Measurements from ENCODE around the gene LRRC7.

Gene LRRC7

GRCh38 chr1:70090141-70090540, 522.4 kb downstream of the LRRC7 start:
- DNase-seq (ENCODE audit: low spot score) = no peak
- H4K8ac ChIP-seq (ENCODE audit: low read depth, low read length) = no peak overlapping the region
- H3K18ac ChIP-seq (ENCODE audit: low read length) = no peak overlapping the region
- no peaks in the 10 kb centered on the region for H3K4me1 ChIP-seq (ENCODE audit: control insufficient read depth in 2 of 2, insufficient read depth in 1 of 2, low read depth in 1 of 2, low read length in 2 of 2)
- no peaks in the 10 kb centered on the region for H3K36me3 ChIP-seq (replicated peaks in 1 of 2; ENCODE audit: control insufficient read depth in 2 of 2, insufficient read depth in 2 of 2, low read length in 2 of 2)
- H4K91ac ChIP-seq (ENCODE audit: low read depth, low read length, poor library complexity) = no peak overlapping the region
- H3K79me1 ChIP-seq (ENCODE audit: low read depth, low read length) = no peaks in the 10 kb centered on the region
- H2BK5ac ChIP-seq (ENCODE audit: low read length) = no peak overlapping the region
- no peaks in the 10 kb centered on the region for H3K27me3 ChIP-seq (ENCODE audit: control insufficient read depth in 3 of 3, insufficient read depth in 3 of 3, low read depth in 1 of 3, low read length in 3 of 3)
- H3K23ac ChIP-seq (ENCODE audit: low read depth, low read length, poor library complexity) = no peak overlapping the region
- no peak overlapping the region for H3K9ac ChIP-seq (ENCODE audit: low read depth, low read length, poor library complexity)
- H3K27ac ChIP-seq (replicated peaks; ENCODE audit: low read length) = no peak overlapping the region
- no peaks in the 10 kb centered on the region for H3K9me3 ChIP-seq (replicated peaks in 1 of 2; ENCODE audit: control insufficient read depth in 2 of 2, insufficient read depth in 1 of 2, low read depth in 1 of 2, low read length in 2 of 2)
- H2AK5ac ChIP-seq (ENCODE audit: low read depth, low read length) = no peak overlapping the region
- no CpG with 5 or more reads among the region's 3 CpGs for WGBS, 2 donors (ENCODE audit: extremely low coverage in 2 of 2, insufficient read length in 2 of 2, insufficient replicate concordance in 1 of 2)
- no peak overlapping the region for H3K4me2 ChIP-seq (ENCODE audit: insufficient read depth, low read length, poor library complexity, severe bottlenecking)
- no peak overlapping the region for H3K4me3 ChIP-seq (ENCODE audit: low read length in 2 of 2)
- H3K4ac ChIP-seq (ENCODE audit: low read length) = no peak overlapping the region
- no peak overlapping the region for H2BK12ac ChIP-seq (ENCODE audit: low read length)
- H2BK120ac ChIP-seq (ENCODE audit: low read depth, low read length) = no peak overlapping the region
- no peak overlapping the region for H2AFZ ChIP-seq (ENCODE audit: low read length)
- no peak overlapping the region for H3K14ac ChIP-seq (ENCODE audit: low read length)
- no peak overlapping the region for H2BK15ac ChIP-seq (ENCODE audit: low read length)

GRCh38 chr1:70090875-70091274, 523.2 kb downstream of the LRRC7 start:
- WGBS, 2 donors (ENCODE audit: extremely low coverage in 2 of 2, insufficient read length in 2 of 2, insufficient replicate concordance in 1 of 2) = no CpG with 5 or more reads among the region's 2 CpGs
- H3K79me1 ChIP-seq (ENCODE audit: low read depth, low read length) = no peaks in the 10 kb centered on the region

GRCh38 chr1:70091811-70092210, 524.1 kb downstream of the LRRC7 start:
- no peak overlapping the region for H3K4me3 ChIP-seq (ENCODE audit: low read length in 2 of 2)
- H3K4me2 ChIP-seq (ENCODE audit: insufficient read depth, low read length, poor library complexity, severe bottlenecking) = no peak overlapping the region
- H3K18ac ChIP-seq (ENCODE audit: low read length) = no peak overlapping the region
- H3K36me3 ChIP-seq (replicated peaks in 1 of 2; ENCODE audit: control insufficient read depth in 2 of 2, insufficient read depth in 2 of 2, low read length in 2 of 2) = no peaks in the 10 kb centered on the region
- no peak overlapping the region for H3K27ac ChIP-seq (replicated peaks; ENCODE audit: low read length)
- no peak overlapping the region for H3K14ac ChIP-seq (ENCODE audit: low read length)
- no peak overlapping the region for H3K23ac ChIP-seq (ENCODE audit: low read depth, low read length, poor library complexity)
- no peaks in the 10 kb centered on the region for H3K79me1 ChIP-seq (ENCODE audit: low read depth, low read length)
- H2BK5ac ChIP-seq (ENCODE audit: low read length) = no peak overlapping the region
- no peak overlapping the region for H2BK120ac ChIP-seq (ENCODE audit: low read depth, low read length)
- no peak overlapping the region for H2BK15ac ChIP-seq (ENCODE audit: low read length)
- no peaks in the 10 kb centered on the region for H3K27me3 ChIP-seq (ENCODE audit: control insufficient read depth in 3 of 3, insufficient read depth in 3 of 3, low read depth in 1 of 3, low read length in 3 of 3)
- DNase-seq (ENCODE audit: low spot score) = no peak
- H2AFZ ChIP-seq (ENCODE audit: low read length) = no peak overlapping the region
- H2BK12ac ChIP-seq (ENCODE audit: low read length) = no peak overlapping the region
- H3K9me3 ChIP-seq (replicated peaks in 1 of 2; ENCODE audit: control insufficient read depth in 2 of 2, insufficient read depth in 1 of 2, low read depth in 1 of 2, low read length in 2 of 2) = no peaks in the 10 kb centered on the region
- H3K4ac ChIP-seq (ENCODE audit: low read length) = no peak overlapping the region
- no peaks in the 10 kb centered on the region for H3K4me1 ChIP-seq (ENCODE audit: control insufficient read depth in 2 of 2, insufficient read depth in 1 of 2, low read depth in 1 of 2, low read length in 2 of 2)
- no peak overlapping the region for H2AK5ac ChIP-seq (ENCODE audit: low read depth, low read length)
- no peak overlapping the region for H4K8ac ChIP-seq (ENCODE audit: low read depth, low read length)
- no peak overlapping the region for H3K9ac ChIP-seq (ENCODE audit: low read depth, low read length, poor library complexity)
- H4K91ac ChIP-seq (ENCODE audit: low read depth, low read length, poor library complexity) = no peak overlapping the region

More at GRCh38 chr1:70090875-70091274, 523.2 kb downstream of the LRRC7 start:
- no peak overlapping the region for H3K4me3 ChIP-seq (ENCODE audit: low read length in 2 of 2)
- H3K4ac ChIP-seq (ENCODE audit: low read length) = no peak overlapping the region
- H2BK12ac ChIP-seq (ENCODE audit: low read length) = no peak overlapping the region
- no peak overlapping the region for H3K23ac ChIP-seq (ENCODE audit: low read depth, low read length, poor library complexity)
- DNase-seq (ENCODE audit: low spot score) = no peak
- H3K4me2 ChIP-seq (ENCODE audit: insufficient read depth, low read length, poor library complexity, severe bottlenecking) = no peak overlapping the region
- H3K27ac ChIP-seq (replicated peaks; ENCODE audit: low read length) = no peak overlapping the region
- no peaks in the 10 kb centered on the region for H3K36me3 ChIP-seq (replicated peaks in 1 of 2; ENCODE audit: control insufficient read depth in 2 of 2, insufficient read depth in 2 of 2, low read length in 2 of 2)
- no peak overlapping the region for H3K9ac ChIP-seq (ENCODE audit: low read depth, low read length, poor library complexity)
- H2AK5ac ChIP-seq (ENCODE audit: low read depth, low read length) = no peak overlapping the region
- H3K4me1 ChIP-seq (ENCODE audit: control insufficient read depth in 2 of 2, insufficient read depth in 1 of 2, low read depth in 1 of 2, low read length in 2 of 2) = no peaks in the 10 kb centered on the region
- no peak overlapping the region for H2BK15ac ChIP-seq (ENCODE audit: low read length)
- H3K9me3 ChIP-seq (replicated peaks in 1 of 2; ENCODE audit: control insufficient read depth in 2 of 2, insufficient read depth in 1 of 2, low read depth in 1 of 2, low read length in 2 of 2) = no peaks in the 10 kb centered on the region
- no peak overlapping the region for H3K18ac ChIP-seq (ENCODE audit: low read length)
- no peak overlapping the region for H2AFZ ChIP-seq (ENCODE audit: low read length)
- no peak overlapping the region for H4K8ac ChIP-seq (ENCODE audit: low read depth, low read length)
- no peak overlapping the region for H3K14ac ChIP-seq (ENCODE audit: low read length)
- no peaks in the 10 kb centered on the region for H3K27me3 ChIP-seq (ENCODE audit: control insufficient read depth in 3 of 3, insufficient read depth in 3 of 3, low read depth in 1 of 3, low read length in 3 of 3)
- no peak overlapping the region for H2BK5ac ChIP-seq (ENCODE audit: low read length)
- no peak overlapping the region for H2BK120ac ChIP-seq (ENCODE audit: low read depth, low read length)
- no peak overlapping the region for H4K91ac ChIP-seq (ENCODE audit: low read depth, low read length, poor library complexity)

- Histone ChIP-seq H3K4me3 (ENCODE audit: low read length in 2 of 2) (no peak overlapping the region), H2BK5ac (ENCODE audit: low read length) (no peak overlapping the region), H3K27ac (replicated peaks; ENCODE audit: low read length) (no peak overlapping the region), H2BK15ac (ENCODE audit: low read length) (no peak overlapping the region), H3K27me3 (ENCODE audit: control insufficient read depth in 3 of 3, insufficient read depth in 3 of 3, low read depth in 1 of 3, low read length in 3 of 3) (no peaks in the 10 kb centered on the region), H2BK120ac (ENCODE audit: low read depth, low read length) (no peak overlapping the region), H2AFZ (ENCODE audit: low read length) (no peak overlapping the region), H4K91ac (ENCODE audit: low read depth, low read length, poor library complexity) (no peak overlapping the region), H3K4me1 (ENCODE audit: control insufficient read depth in 2 of 2, insufficient read depth in 1 of 2, low read depth in 1 of 2, low read length in 2 of 2) (no peaks in the 10 kb centered on the region), H3K9ac (ENCODE audit: low read depth, low read length, poor library complexity) (no peak overlapping the region), H2BK12ac (ENCODE audit: low read length) (no peak overlapping the region), H3K14ac (ENCODE audit: low read length) (no peak overlapping the region), H3K18ac (ENCODE audit: low read length) (no peak overlapping the region), H3K79me1 (ENCODE audit: low read depth, low read length) (no peaks in the 10 kb centered on the region), H3K4me2 (ENCODE audit: insufficient read depth, low read length, poor library complexity, severe bottlenecking) (no peak overlapping the region), H2AK5ac (ENCODE audit: low read depth, low read length) (no peak overlapping the region), H3K23ac (ENCODE audit: low read depth, low read length, poor library complexity) (no peak overlapping the region), H3K9me3 (replicated peaks in 1 of 2; ENCODE audit: control insufficient read depth in 2 of 2, insufficient read depth in 1 of 2, low read depth in 1 of 2, low read length in 2 of 2) (no peaks in the 10 kb centered on the region), H3K36me3 (replicated peaks in 1 of 2; ENCODE audit: control insufficient read depth in 2 of 2, insufficient read depth in 2 of 2, low read length in 2 of 2) (no peaks in the 10 kb centered on the region), H3K4ac (ENCODE audit: low read length) (no peak overlapping the region), H4K8ac (ENCODE audit: low read depth, low read length) (no peak overlapping the region)
- DNase-seq (ENCODE audit: low spot score) = no peak
- no CpG with 5 or more reads among the region's 3 CpGs for WGBS, 2 donors (ENCODE audit: extremely low coverage in 2 of 2, insufficient read length in 2 of 2, insufficient replicate concordance in 1 of 2)
Observed at GRCh38 chr1:70092526-70092925, 524.8 kb downstream of the LRRC7 start.

All from neuronal stem cell (in vitro differentiated cells).